H9 (cell line): ENCODE results near the gene ZBTB25. TPM values are rescaled to one million over a fixed set of nuclear protein-coding genes. Genes with fewer than 3 reads are reported as not detected.

Experiments
- DNase-seq: peaks from one replicate; pipeline ENCODE4 v3.0.0-alpha.2; 2017
- H2AFZ ChIP-seq: one replicate; pipeline ENCODE4 v1.6.1; 2013; ENCODE audit warnings: mild to moderate bottlenecking, low read length, control low read depth, moderate library complexity
- H2AK5ac ChIP-seq: 2 replicates; pipeline ENCODE4 v1.6.1; 2013; ENCODE audit warnings: low read length, control low read depth, mixed read lengths; ENCODE audit not compliant: insufficient read length
- H2BK120ac ChIP-seq: one replicate; pipeline ENCODE4 v1.6.1; 2013; ENCODE audit warnings: low read depth, mild to moderate bottlenecking, low read length, control low read depth, inconsistent platforms; ENCODE audit not compliant: poor library complexity, severe bottlenecking
- H2BK12ac ChIP-seq: 2 replicates; pipeline ENCODE4 v1.6.1; 2013; ENCODE audit warnings: low read length, control low read depth, mixed read lengths, low read depth; ENCODE audit not compliant: insufficient read length
- H2BK15ac ChIP-seq: 2 replicates; pipeline ENCODE4 v1.6.1; 2013; ENCODE audit warnings: low read depth, low read length, control low read depth
- H2BK20ac ChIP-seq: one replicate; pipeline ENCODE4 v1.6.1; 2013; ENCODE audit warnings: low read depth, mild to moderate bottlenecking, low read length, control low read depth, inconsistent platforms; ENCODE audit not compliant: poor library complexity, severe bottlenecking
- H2BK5ac ChIP-seq: 2 replicates; pipeline ENCODE4 v1.6.1; 2013; ENCODE audit warnings: low read length, control low read depth, mixed read lengths; ENCODE audit not compliant: insufficient read length
- H3K14ac ChIP-seq: 2 replicates; pipeline ENCODE4 v1.6.1; 2013; ENCODE audit warnings: low read length, control low read depth; ENCODE audit not compliant: insufficient read depth
- H3K18ac ChIP-seq: 2 replicates; pipeline ENCODE4 v1.6.1; 2013; ENCODE audit warnings: low read depth, mild to moderate bottlenecking, mixed read lengths, low read length, control low read depth; ENCODE audit not compliant: insufficient read length
- H3K23ac ChIP-seq: 2 replicates; pipeline ENCODE4 v1.6.1; 2013; ENCODE audit warnings: low read length, control low read depth, mixed read lengths, low read depth; ENCODE audit not compliant: insufficient read length
- H3K23me2 ChIP-seq: 2 replicates; pipeline ENCODE4 v1.6.1; 2013; ENCODE audit warnings: low read depth, mild to moderate bottlenecking, mixed read lengths, low read length, control low read depth; ENCODE audit not compliant: insufficient read length, poor library complexity, severe bottlenecking
- H3K27ac ChIP-seq: 2 replicates; pipeline ENCODE4 v1.5.1; 2013; ENCODE audit warnings: low read length, control low read depth, mixed read lengths, low read depth; ENCODE audit not compliant: insufficient read length
- H3K27me3 ChIP-seq: 2 replicates; pipeline ENCODE4 v1.6.1; 2013; ENCODE audit warnings: low read length, control low read depth, inconsistent platforms; ENCODE audit not compliant: insufficient read depth
- H3K4ac ChIP-seq: 2 replicates; pipeline ENCODE4 v1.6.1; 2013; ENCODE audit warnings: low read depth, mild to moderate bottlenecking, control low read depth, inconsistent platforms, low read length, moderate library complexity
- H3K4me1 ChIP-seq: 2 replicates; pipeline ENCODE4 v1.6.1; 2013; ENCODE audit warnings: low read length, control low read depth, inconsistent platforms; ENCODE audit not compliant: insufficient read depth
- H3K4me2 ChIP-seq: 2 replicates; pipeline ENCODE4 v1.6.1; 2013; ENCODE audit warnings: low read length, control low read depth, mixed read lengths; ENCODE audit not compliant: insufficient read length, insufficient read depth
- H3K56ac ChIP-seq: 2 replicates; pipeline ENCODE4 v1.6.1; 2013; ENCODE audit warnings: low read depth, mild to moderate bottlenecking, mixed read lengths, low read length, control low read depth; ENCODE audit not compliant: insufficient read length
- H3K79me1 ChIP-seq: 2 replicates; pipeline ENCODE4 v1.6.1; 2013; ENCODE audit warnings: low read depth, mild to moderate bottlenecking, moderate library complexity, low read length, control low read depth, inconsistent platforms; ENCODE audit not compliant: insufficient read depth, poor library complexity, severe bottlenecking
- H3K79me2 ChIP-seq: 2 replicates; pipeline ENCODE4 v1.6.1; 2013; ENCODE audit warnings: low read length, control low read depth, inconsistent platforms; ENCODE audit not compliant: insufficient read depth
- H3K9ac ChIP-seq: 2 replicates; pipeline ENCODE4 v1.6.1; 2013; ENCODE audit warnings: low read length, control low read depth, mixed read lengths; ENCODE audit not compliant: insufficient read length; ENCODE audit errors: extremely low read depth
- H3K9me3 ChIP-seq: one replicate; pipeline ENCODE4 v1.6.1; 2013; ENCODE audit warnings: low read depth, low read length, inconsistent platforms; ENCODE audit not compliant: control insufficient read depth
- H3T11ph ChIP-seq: one replicate; pipeline ENCODE4 v1.6.1; 2013; ENCODE audit warnings: mild to moderate bottlenecking, low read length, control low read depth, inconsistent platforms
- H4K20me1 ChIP-seq: one replicate; pipeline ENCODE4 v1.6.1; 2013; ENCODE audit not compliant: control insufficient read depth, insufficient read length, insufficient read depth
- H4K5ac ChIP-seq: 2 replicates; pipeline ENCODE4 v1.6.1; 2013; ENCODE audit warnings: low read depth, mild to moderate bottlenecking, mixed read lengths, low read length, control low read depth; ENCODE audit not compliant: insufficient read length
- H4K8ac ChIP-seq: replicated peaks from 2 replicates; pipeline ENCODE4 v1.6.1; 2013; ENCODE audit warnings: low read length, control low read depth, mixed read lengths, low read depth; ENCODE audit not compliant: insufficient read length
- H4K91ac ChIP-seq: 2 replicates; pipeline ENCODE4 v1.6.1; 2013; ENCODE audit warnings: low read depth, mild to moderate bottlenecking, moderate library complexity, mixed read lengths, low read length, control low read depth; ENCODE audit not compliant: insufficient read length
- H3K27ac Mint-ChIP-seq, 3 experiments: 2 replicates in 2 of 3; 3 replicates in 1 of 3; pipeline ENCODE4 v1.8.0; 2020 to 2021; ENCODE audit warnings: mixed read lengths in 3 of 3, mild to moderate bottlenecking in 1 of 3, moderate library complexity in 1 of 3
- H3K27me3 Mint-ChIP-seq: 2 replicates; pipeline ENCODE4 v1.8.0; 2021; ENCODE audit warnings: low read depth, mild to moderate bottlenecking, moderate library complexity, mixed read lengths
- H3K36me3 Mint-ChIP-seq, 3 experiments: 2 replicates in 2 of 3; 3 replicates in 1 of 3; pipeline ENCODE4 v1.8.0; 2020 to 2021; ENCODE audit warnings: low read depth in 3 of 3, mixed read lengths in 3 of 3; ENCODE audit not compliant: insufficient read depth in 1 of 3
- H3K4me1 Mint-ChIP-seq, 2 experiments: 2 replicates each; pipeline ENCODE4 v1.8.0; 2020; ENCODE audit warnings: mixed read lengths in 2 of 2
- H3K4me3 Mint-ChIP-seq, 2 experiments: 2 replicates in 1 of 2; 3 replicates in 1 of 2; pipeline ENCODE4 v1.8.0; 2020 to 2021; ENCODE audit warnings: mild to moderate bottlenecking in 2 of 2, mixed read lengths in 2 of 2, moderate library complexity in 1 of 2
- H3K9me3 Mint-ChIP-seq, 2 experiments: 2 replicates in 1 of 2; 3 replicates in 1 of 2; pipeline ENCODE4 v1.8.0; 2020; ENCODE audit warnings: mild to moderate bottlenecking in 2 of 2, mixed read lengths in 2 of 2, moderate library complexity in 1 of 2
- CTCF ChIP-seq: fragments of 200-600 bp; sonication (generic); conservative IDR thresholded peaks from 3 replicates; pipeline ENCODE4 v1.8.0; 2021; ENCODE audit warnings: antibody characterized with exemption, mild to moderate bottlenecking
- WGBS: extraction: QIAGEN DNeasy Blood & Tissue Kit; methylation state at CpG from one replicate; pipeline ENCODE4 v1.1.7; 2013; ENCODE audit warnings: missing lambda C conversion rate, low lambda C conversion rate, mixed read lengths; ENCODE audit not compliant: insufficient read length; ENCODE audit errors: extremely low coverage; 5-methylcytosine and 5-hydroxymethylcytosine counted together
- total RNA-seq: library from RNA; stranded (reverse); gene quantifications from 2 replicates; pipeline ENCODE4 v1.2.1, GENCODE V29; 2021

ZBTB25 gene
- total RNA-seq, 1 experiment from 2014 or later: 8.2 TPM

DNA sequence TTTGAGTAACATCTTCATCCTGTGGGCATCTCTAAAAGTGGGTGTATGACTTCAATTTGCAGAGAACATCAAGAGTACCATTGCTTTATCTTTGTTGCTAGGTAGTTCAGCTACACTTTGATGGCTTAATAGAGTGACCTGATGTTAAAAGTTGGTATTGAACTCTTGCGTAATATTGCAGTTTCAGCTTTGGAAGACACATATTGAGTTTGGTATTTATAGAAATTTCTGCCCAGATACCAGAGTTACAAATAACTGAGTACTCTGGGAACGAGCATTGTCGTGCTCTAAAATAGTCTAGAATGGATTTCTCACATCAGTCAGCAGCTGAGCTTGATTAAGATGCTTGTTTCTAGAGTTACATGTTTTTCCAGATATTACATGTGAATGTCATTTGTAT lies 63.1 kb downstream of the ZBTB25 start:
- Histone ChIP-seq H2BK20ac (no peak overlapping the region), H3K14ac (no peak overlapping the region), H3K79me1 (no peaks in the 10 kb centered on the region), H3K4me2 (no peak overlapping the region), H4K20me1 (no peaks in the 10 kb centered on the region), H2AFZ (no peak overlapping the region), H3K23ac (no peak overlapping the region), H3K4me1 (no peaks in the 10 kb centered on the region), H4K5ac (no peak overlapping the region), H4K8ac (no peak overlapping the region), H3T11ph (no peak overlapping the region), H2BK5ac (no peak overlapping the region), H2BK120ac (no peak overlapping the region), H2BK15ac (no peak overlapping the region), H3K9me3 (no peaks in the 10 kb centered on the region), H2BK12ac (no peak overlapping the region), H3K4ac (no peak overlapping the region), H3K27me3 (no peaks in the 10 kb centered on the region), H3K27ac (no peak overlapping the region), H3K56ac (no peak overlapping the region), H2AK5ac (no peak overlapping the region), H3K23me2 (no peaks in the 10 kb centered on the region), H4K91ac (no peak overlapping the region), H3K79me2 (no peaks in the 10 kb centered on the region), H3K9ac (no peak overlapping the region), H3K18ac (no peak overlapping the region)
- no peak for TF ChIP-seq CTCF
- no peaks in the 10 kb centered on the region for H3K27me3 Mint-ChIP-seq
- H3K9me3 Mint-ChIP-seq: no peaks in the 10 kb centered on the region
- no CpG with 5 or more reads among the region's 3 CpGs for WGBS
- no peak for DNase-seq
- H3K4me1 Mint-ChIP-seq: no peaks in the 10 kb centered on the region
- no peak overlapping the region for H3K27ac Mint-ChIP-seq
- peaks cover 36 to 93% (median 72%) of the 10 kb centered on the region in 3 experiments for H3K36me3 Mint-ChIP-seq
- no peak overlapping the region for H3K4me3 Mint-ChIP-seq
